HG03439 (cell line): ENCODE data around the gene COL4A2.

Experiments
- ATAC-seq: cut with Tn5 transposase; IDR thresholded peaks from one replicate; pipeline ENCODE4 v1.9.1; 2021; ENCODE audit warnings: mild to moderate bottlenecking, moderate library complexity; ENCODE audit not compliant: unreplicated experiment

The COL4A2 gene

GRCh38 chr13:110505594-110505993 lies 198.5 kb downstream of the COL4A2 start:
- no peak for ATAC-seq

- ATAC-seq, result no peak
Measured at GRCh38 chr13:110506396-110506795, 199.3 kb downstream of the COL4A2 start.

- no peak for ATAC-seq
Measured at GRCh38 chr13:110506859-110507566, 199.9 kb downstream of the COL4A2 start.

GRCh38 chr13:110507678-110508381 lies 200.7 kb downstream of the COL4A2 start:
- ATAC-seq, result no peak

- no peak for ATAC-seq
Measured at GRCh38 chr13:110509478-110509926, 202.4 kb downstream of the COL4A2 start.

- ATAC-seq, result no peak
Measured at GRCh38 chr13:110509971-110510786, 203.1 kb downstream of the COL4A2 start.

GRCh38 chr13:110511509-110512181 lies 204.6 kb downstream of the COL4A2 start:
- no peak for ATAC-seq

GRCh38 chr13:110512198-110512740 lies 205.2 kb downstream of the COL4A2 start:
- ATAC-seq, result no peak

- no peak for ATAC-seq
Measured at GRCh38 chr13:110516500-110516899, 209.4 kb downstream of the COL4A2 start.

- ATAC-seq, result no peak
Measured at GRCh38 chr13:110517505-110518225, 210.6 kb downstream of the COL4A2 start.

GRCh38 chr13:110518226-110518525 lies 211.1 kb downstream of the COL4A2 start:
- no peak for ATAC-seq

- ATAC-seq, result no peak
Measured at GRCh38 chr13:110518571-110518970, 211.5 kb downstream of the COL4A2 start.

- ATAC-seq, result no peak
Measured at GRCh38 chr13:110519046-110519445, 212.0 kb downstream of the COL4A2 start.

- ATAC-seq, result no peak
Measured at GRCh38 chr13:110519506-110519905, 212.4 kb downstream of the COL4A2 start.

- no peak for ATAC-seq
Measured at GRCh38 chr13:110520431-110521295, 213.6 kb downstream of the COL4A2 start.

GRCh38 chr13:110521296-110521680 lies 214.2 kb downstream of the COL4A2 start:
- no peak for ATAC-seq

GRCh38 chr13:110521946-110522345 lies 214.9 kb downstream of the COL4A2 start:
- ATAC-seq, result no peak

GRCh38 chr13:110522721-110523120 lies 215.6 kb downstream of the COL4A2 start:
- no peak for ATAC-seq

GRCh38 chr13:110523180-110523579 lies 216.1 kb downstream of the COL4A2 start:
- ATAC-seq, result no peak
